ENCODE data around the gene ADNP2. TPM values are rescaled to one million over a fixed set of nuclear protein-coding genes. Genes with fewer than 3 reads are reported as not detected.
A peak's percentile ranks its signal among the peaks of the same experiment; 100 is the strongest.

Gene ADNP2
- total and polyA plus RNA-seq, 2 of the 13 experiments (the other 11 are each of a cell fraction or from before 2014, with no cell fraction given): 10.8 to 25.5 TPM

- FAIRE-seq (peak; percentile 63), DNase-seq (ENCODE audit: low spot score) (peak; percentile 80), ATAC-seq (peak; percentile 50)
- no peaks in the 10 kb centered on the region for H3K9me3 ChIP-seq (ENCODE audit: low read length)
- H3K27me3 ChIP-seq (ENCODE audit: control insufficient read depth in 1 of 2, insufficient read depth in 2 of 2, low read length in 2 of 2): no peaks in the 10 kb centered on the region
- H3K79me2 ChIP-seq (ENCODE audit: insufficient read depth, low read length): peaks cover 21% of the 10 kb centered on the region
- peaks cover 74% of the 10 kb centered on the region for H3K4me1 ChIP-seq (ENCODE audit: insufficient read depth, low read length)
- BruUV-seq (replicated peaks): no TSS peak
- no peaks in the 10 kb centered on the region for H3K36me3 ChIP-seq (replicated peaks in 1 of 2; ENCODE audit: control insufficient read depth in 1 of 2, insufficient read depth in 2 of 2, low read length in 2 of 2)
- ChIA-PET CTCF (ENCODE audit: low intra/inter-chr PET ratio, low total read pairs) (no interaction called here), POLR2A (no interaction called here)
- H3K27ac ChIP-seq (ENCODE audit: extremely low read length, insufficient read depth, low read length): no peak overlapping the region
- H3K9ac ChIP-seq (ENCODE audit: insufficient read depth, low read depth, low read length): no peak overlapping the region
- in situ Hi-C loops (cut with HindIII; ENCODE audit: extremely low pct_ligation_motif_present, low pct_unique_long_range_greater_than_20kb) (loop anchor here (10.0 kb wide), 1 partner anchor 172 kb away; no protein-coding TSS in a partner anchor), intact Hi-C loops (cut with micrococcal nuclease; ENCODE audit: unreplicated experiment) (no loop called here)
- H3K4me3 ChIP-seq (replicated peaks in 1 of 3; ENCODE audit: insufficient read depth in 1 of 3, low read depth in 2 of 3, low read length in 3 of 3): peak overlapping the region; percentile 27 to 51 (median 43); a peak in 5 of 6 replicates
- peaks cover 17% of the 10 kb centered on the region for H4K20me1 ChIP-seq (ENCODE audit: insufficient read depth, low read length)
- 7% methylated on average over 6 of the region's 6 CpGs for WGBS (ENCODE audit: low lambda C conversion rate)
- H3K4me2 ChIP-seq (ENCODE audit: low read depth, low read length): peak overlapping the region; percentile 87
- peak overlapping the region; percentile 42 for H2AFZ ChIP-seq (ENCODE audit: low read length)
- peak; percentile 72; the same call in 1 of the 2 replicates for TF ChIP-seq ZNF646 (CRISPR knock-in tag; IDR thresholded peaks at IDR 0.05)
- 0 out of 2 replicates have a peak, but pooled peaks have one; percentile 29 for TF ChIP-seq MAX (IDR thresholded peaks at IDR 0.05)
- 0 out of 2 replicates have a peak, but pooled peaks have one; percentile 22 for TF ChIP-seq ERF (CRISPR knock-in tag; IDR thresholded peaks at IDR 0.05)
- TF ChIP-seq SALL1 (CRISPR knock-in tag; IDR thresholded peaks at IDR 0.05): peak; percentile 29; the same call in 1 of the 2 replicates
- TF ChIP-seq FOSL2 (CRISPR knock-in tag; IDR thresholded peaks at IDR 0.05): peak; percentile 40; the same call in 1 of the 2 replicates
- peak; percentile 70 for TF ChIP-seq SAP130 (CRISPR knock-in tag; IDR thresholded peaks at IDR 0.05; ENCODE audit: low read depth)
- TF ChIP-seq TFE3 (CRISPR knock-in tag; IDR thresholded peaks at IDR 0.05): 0 out of 2 replicates have a peak, but pooled peaks have one; percentile 17
- no peak for TF ChIP-seq TCF12 (IDR thresholded peaks at IDR 0.05)
- TF ChIP-seq TCF12 (CRISPR knock-in tag; IDR thresholded peaks at IDR 0.05): no peak
Observed at GRCh38 chr18:80106482-80107051, 2.5 kb upstream of the ADNP2 start.
